Measurements from ENCODE around the gene FAHD1.

The FAHD1 gene

GRCh38 chr16:1808691-1809090 is 18.3 kb upstream of the FAHD1 start:
- Histone ChIP-seq H3K79me2 (ENCODE audit: insufficient read depth, low read depth) (no peaks in the 10 kb centered on the region), H3K27me3 (ENCODE audit: insufficient read depth, low read depth) (no peaks in the 10 kb centered on the region), H3K4me1 (ENCODE audit: low read depth, poor library complexity, severe bottlenecking) (no peaks in the 10 kb centered on the region), H4K20me1 (ENCODE audit: insufficient read depth) (no peaks in the 10 kb centered on the region), H3K4me2 (no peak overlapping the region), H3K36me3 (ENCODE audit: insufficient read depth) (peaks cover 6% of the 10 kb centered on the region; the same call in 1 of the 2 replicates), H3K27ac (no peak overlapping the region), H2AFZ (ENCODE audit: low read depth) (no peak overlapping the region), H3K4me3 (IDR thresholded peaks at IDR 0.05; ENCODE audit: insufficient read depth, low read depth, low read length) (no peak overlapping the region), H3K9ac (no peak overlapping the region)
- no peak for TF ChIP-seq CTCF (conservative IDR thresholded peaks at IDR 0.05; ENCODE audit: low read depth, low read length)

- no peak for TF ChIP-seq CTCF (conservative IDR thresholded peaks at IDR 0.05; ENCODE audit: low read depth, low read length)
- Histone ChIP-seq H3K36me3 (ENCODE audit: insufficient read depth) (peaks cover 6% of the 10 kb centered on the region; the same call in 1 of the 2 replicates), H3K4me2 (no peak overlapping the region), H3K27ac (no peak overlapping the region), H3K4me3 (IDR thresholded peaks at IDR 0.05; ENCODE audit: insufficient read depth, low read depth, low read length) (no peak overlapping the region), H4K20me1 (ENCODE audit: insufficient read depth) (no peaks in the 10 kb centered on the region), H2AFZ (ENCODE audit: low read depth) (no peak overlapping the region), H3K4me1 (ENCODE audit: low read depth, poor library complexity, severe bottlenecking) (no peaks in the 10 kb centered on the region), H3K9ac (no peak overlapping the region), H3K79me2 (ENCODE audit: insufficient read depth, low read depth) (no peaks in the 10 kb centered on the region), H3K27me3 (ENCODE audit: insufficient read depth, low read depth) (no peaks in the 10 kb centered on the region)
Measured at GRCh38 chr16:1809281-1809801, 17.7 kb upstream of the FAHD1 start.

GRCh38 chr16:1810106-1810505 is 16.9 kb upstream of the FAHD1 start:
- Histone ChIP-seq H3K79me2 (ENCODE audit: insufficient read depth, low read depth) (no peaks in the 10 kb centered on the region), H4K20me1 (ENCODE audit: insufficient read depth) (no peaks in the 10 kb centered on the region), H3K36me3 (ENCODE audit: insufficient read depth) (peaks cover 6% of the 10 kb centered on the region; the same call in 1 of the 2 replicates), H3K27me3 (ENCODE audit: insufficient read depth, low read depth) (no peaks in the 10 kb centered on the region), H3K4me2 (no peak overlapping the region), H3K4me3 (IDR thresholded peaks at IDR 0.05; ENCODE audit: insufficient read depth, low read depth, low read length) (no peak overlapping the region), H3K4me1 (ENCODE audit: low read depth, poor library complexity, severe bottlenecking) (no peaks in the 10 kb centered on the region), H2AFZ (ENCODE audit: low read depth) (no peak overlapping the region), H3K27ac (no peak overlapping the region), H3K9ac (no peak overlapping the region)
- TF ChIP-seq CTCF (conservative IDR thresholded peaks at IDR 0.05; ENCODE audit: low read depth, low read length) = no peak

- Histone ChIP-seq H4K20me1 (ENCODE audit: insufficient read depth) (no peaks in the 10 kb centered on the region), H3K4me1 (ENCODE audit: low read depth, poor library complexity, severe bottlenecking) (no peaks in the 10 kb centered on the region), H2AFZ (ENCODE audit: low read depth) (no peak overlapping the region), H3K27me3 (ENCODE audit: insufficient read depth, low read depth) (no peaks in the 10 kb centered on the region), H3K4me3 (IDR thresholded peaks at IDR 0.05; ENCODE audit: insufficient read depth, low read depth, low read length) (no peak overlapping the region), H3K4me2 (no peak overlapping the region), H3K36me3 (ENCODE audit: insufficient read depth) (peaks cover 6% of the 10 kb centered on the region; the same call in 1 of the 2 replicates), H3K27ac (no peak overlapping the region), H3K79me2 (ENCODE audit: insufficient read depth, low read depth) (no peaks in the 10 kb centered on the region), H3K9ac (no peak overlapping the region)
- TF ChIP-seq CTCF (conservative IDR thresholded peaks at IDR 0.05; ENCODE audit: low read depth, low read length) = no peak
Measured at GRCh38 chr16:1810536-1810935, 16.5 kb upstream of the FAHD1 start.

Data from KMS-11 (cell line).